ENCODE measurements around the gene CLN5.

GRCh38 chr13:76969488-76970365 lies 22.2 kb upstream of the CLN5 start:
- TF ChIP-seq POLR2A (IDR thresholded peaks at IDR 0.05): no peak
- no peak for TF ChIP-seq CTCF (IDR thresholded peaks at IDR 0.05)

All from Peyer's patch (tissue), 4 donors.